Body of pancreas (tissue), 4 donors: ENCODE measurements around the gene SHISA4.

Source experiments
- CTCF ChIP-seq, 7 experiments: fragments of 450-650 bp in 4 of 7; fragments of 200-600 bp in 3 of 7; sonication (generic) in 3 of 7; IDR thresholded peaks; one replicate each; pipeline ENCODE4 v1.5.1; 2016 to 2019; ENCODE audit warnings: antibody characterized with exemption in 7 of 7
- POLR2A ChIP-seq, 3 donors: fragments of 450-650 bp; IDR thresholded peaks; one replicate each; pipeline ENCODE4 v1.6.1; 2016; ENCODE audit warnings: antibody characterized with exemption in 3 of 3, mild to moderate bottlenecking in 2 of 3

GRCh38 chr1:201870397-201870796 lies 18.3 kb upstream of the SHISA4 start:
- TF ChIP-seq CTCF (IDR thresholded peaks at IDR 0.05) (no peak), POLR2A (IDR thresholded peaks at IDR 0.05) (no peak)
